EL (cell line): ENCODE data around the gene MAD2L1.
"Not testable (repeated sequence)": the region's sequence is repeated elsewhere in the genome, so short reads cannot be mapped to it uniquely, and the experiment has no call there.

ENCODE experiments used
- DNase-seq: peaks from one replicate; pipeline ENCODE4 v3.0.0-alpha.2; 2016

Gene MAD2L1

GRCh38 chr4:120066517-120067340 is at the start of gene MAD2L1:
Gene MAD2L1 (minus strand): TSS chr4:120066848. CDS start chr4:120066734, 114 bp downstream.
- DNase-seq, result peak; percentile 98

GRCh38 chr4:120111745-120112144 is 45.1 kb upstream of the MAD2L1 start:
- DNase-seq, result no peak

GRCh38 chr4:120109406-120109805 is 42.8 kb upstream of the MAD2L1 start:
- DNase-seq, result no peak

- no peak for DNase-seq
Observed at GRCh38 chr4:120105472-120105871, 38.8 kb upstream of the MAD2L1 start.

GRCh38 chr4:120096508-120097297 is 30.1 kb upstream of the MAD2L1 start:
- DNase-seq, result peak; percentile 38

- DNase-seq, result no peak
Observed at GRCh38 chr4:120088507-120088906, 21.9 kb upstream of the MAD2L1 start.

GRCh38 chr4:120088066-120088465 is 21.4 kb upstream of the MAD2L1 start:
- not testable (repeated sequence) for DNase-seq

- DNase-seq, result peak; percentile 31
Observed at GRCh38 chr4:120085705-120086104, 19.1 kb upstream of the MAD2L1 start.

GRCh38 chr4:120084327-120084726 is 17.7 kb upstream of the MAD2L1 start:
- no peak for DNase-seq

GRCh38 chr4:120083152-120083551 is 16.5 kb upstream of the MAD2L1 start:
- DNase-seq, result no peak

- no peak for DNase-seq
Observed at GRCh38 chr4:120082251-120082650, 15.6 kb upstream of the MAD2L1 start.

- no peak for DNase-seq
Observed at GRCh38 chr4:120081726-120082125, 15.1 kb upstream of the MAD2L1 start.

- DNase-seq, result peak; percentile 12
Observed at GRCh38 chr4:120080533-120080932, 13.9 kb upstream of the MAD2L1 start.

GRCh38 chr4:120079839-120080520 is 13.3 kb upstream of the MAD2L1 start:
- no peak for DNase-seq

GRCh38 chr4:120078216-120078615 is 11.6 kb upstream of the MAD2L1 start:
- peak; percentile 79 for DNase-seq

GRCh38 chr4:120071192-120071795 is 4.6 kb upstream of the MAD2L1 start:
- peak; percentile 74 for DNase-seq

GRCh38 chr4:120070196-120070595 is 3.5 kb upstream of the MAD2L1 start:
- peak; percentile 43 for DNase-seq

- DNase-seq, result no peak
Observed at GRCh38 chr4:120065974-120066516, 603 bp downstream of the MAD2L1 start.

GRCh38 chr4:120064887-120065286 is 1.8 kb downstream of the MAD2L1 start:
- no peak for DNase-seq

GRCh38 chr4:120063711-120064110 is 2.9 kb downstream of the MAD2L1 start:
- not testable (repeated sequence) for DNase-seq

- no peak for DNase-seq
Observed at GRCh38 chr4:120062663-120063195, 3.9 kb downstream of the MAD2L1 start.

- no peak for DNase-seq
Observed at GRCh38 chr4:120059036-120059435, 7.6 kb downstream of the MAD2L1 start.
